Renal pelvis (tissue), 4 donors: ENCODE data around the gene OSTM1. TPM values are rescaled to one million over a fixed set of nuclear protein-coding genes. Genes with fewer than 3 reads are reported as not detected.
A peak's percentile ranks its signal among the peaks of the same experiment; 100 is the strongest.
"Not testable (repeated sequence)": the region's sequence is repeated elsewhere in the genome, so short reads cannot be mapped to it uniquely, and the experiment has no call there.

ENCODE experiments used
- DNase-seq: peaks from one replicate; pipeline ENCODE4 v3.0.0-alpha.2; 2013
- polyA plus RNA-seq, 3 donors: library from polyadenylated mRNA; unstranded; fragments of 120-200 nt; gene quantifications; one replicate each; pipeline ENCODE4 v1.2.1, GENCODE V29; 2013; ENCODE audit not compliant: insufficient read length in 3 of 3

OSTM1 gene
- polyA plus RNA-seq, 3 donors: 23.0 to 25.8 (median 24.3) TPM

DNA sequence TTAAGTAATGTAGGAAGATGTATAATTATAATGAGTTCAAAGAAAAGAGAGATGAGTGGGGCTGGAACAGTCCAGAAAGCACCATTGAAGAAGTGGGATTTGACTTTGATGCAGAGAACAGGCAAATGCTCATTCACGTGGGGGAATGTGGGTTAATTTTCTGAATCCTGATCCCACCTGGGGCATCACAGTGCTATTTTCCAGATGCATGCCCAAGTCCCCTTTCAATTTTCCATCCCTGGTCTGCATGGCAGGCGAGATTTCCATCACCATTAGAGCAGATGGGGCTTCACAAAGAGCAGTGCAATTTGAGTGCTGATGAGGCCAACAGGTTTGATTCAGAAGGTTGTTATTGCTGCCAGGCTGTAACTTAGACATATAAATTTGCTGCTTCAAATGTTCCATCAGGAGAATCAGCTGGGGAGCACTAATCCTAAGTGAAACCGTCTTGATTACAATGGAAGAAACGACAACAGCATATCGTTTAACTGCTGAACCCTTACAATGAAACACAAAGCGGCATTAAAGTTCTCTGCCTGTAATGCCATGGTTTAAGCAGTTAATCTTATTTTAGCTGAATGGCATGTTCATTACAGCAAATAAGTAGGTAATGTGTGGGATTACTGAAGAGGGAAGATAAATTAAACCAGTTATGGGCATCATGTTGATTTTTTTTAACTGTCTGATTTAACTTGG lies 45.2 kb downstream of the OSTM1 start:
- peak; percentile 43 for DNase-seq

DNA sequence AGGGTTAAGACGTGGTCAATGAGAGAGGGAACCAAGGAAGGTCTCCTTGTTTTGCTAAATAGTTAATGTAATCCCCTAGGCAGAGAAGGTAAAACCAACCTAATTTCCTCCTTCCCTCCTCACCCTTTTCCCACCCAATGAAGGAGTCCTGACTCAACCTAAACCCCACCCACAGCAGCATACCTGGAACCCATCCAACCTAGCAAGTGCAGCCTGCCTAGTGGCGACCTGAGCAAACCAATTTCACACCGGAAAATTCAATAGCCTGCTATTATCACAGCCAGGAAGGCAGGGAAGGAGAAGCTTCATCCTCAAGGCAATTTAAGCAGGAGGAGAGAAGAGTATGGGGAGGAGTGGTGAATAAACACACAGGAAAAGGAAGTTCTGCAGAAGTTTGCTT lies 46.9 kb downstream of the OSTM1 start:
- DNase-seq: peak; percentile 51

DNA sequence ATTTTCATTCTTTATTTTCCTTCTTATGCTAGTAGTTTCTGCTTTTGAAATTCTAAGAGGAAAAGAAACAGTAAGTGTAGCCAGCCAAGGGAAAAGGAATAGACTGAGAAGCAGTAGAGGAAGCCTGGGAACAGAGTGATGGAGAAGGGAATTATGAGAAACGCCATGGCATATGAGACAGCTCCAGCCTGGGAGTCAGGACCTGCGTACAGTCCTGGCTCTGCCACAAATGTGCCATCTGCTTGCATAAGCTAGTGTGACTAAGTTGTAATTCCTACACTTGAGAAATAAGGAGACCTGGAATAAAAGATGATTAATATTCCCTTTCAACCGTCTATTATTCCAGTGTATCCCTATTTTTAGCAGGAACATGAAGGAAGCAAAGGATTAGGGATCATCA lies 47.5 kb downstream of the OSTM1 start:
- no peak for DNase-seq

DNA sequence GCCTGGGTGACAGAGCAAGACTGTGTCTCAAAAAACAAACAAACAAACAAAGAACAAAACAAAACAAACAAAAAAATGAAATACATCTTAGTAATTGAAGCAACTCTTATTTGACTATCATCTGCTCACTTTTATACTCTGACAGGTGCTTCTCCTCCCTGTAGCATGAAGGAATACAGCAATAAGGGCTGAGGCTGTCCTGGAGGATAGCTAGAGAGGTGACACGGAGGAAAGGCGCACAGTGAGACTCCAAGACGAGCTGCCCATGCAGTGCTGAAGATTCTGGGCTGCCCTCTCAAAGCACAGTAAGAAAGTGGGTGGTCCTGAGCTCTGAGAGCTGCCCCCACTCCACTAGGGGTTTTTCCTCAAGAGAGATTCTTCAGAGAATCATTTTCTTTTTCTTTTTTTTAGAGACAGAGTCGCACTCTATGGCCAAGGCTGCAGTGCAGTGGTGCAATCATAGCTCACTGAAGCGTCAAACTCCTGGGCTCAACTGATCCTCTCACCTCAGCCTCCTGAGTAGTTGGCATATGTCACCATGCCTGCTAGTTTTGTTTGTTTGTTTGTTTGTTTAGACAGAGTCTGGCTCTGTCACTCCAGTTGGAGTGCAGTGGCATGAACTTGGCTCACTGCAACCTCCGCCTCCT lies 50.0 kb downstream of the OSTM1 start:
- no peak for DNase-seq

DNA sequence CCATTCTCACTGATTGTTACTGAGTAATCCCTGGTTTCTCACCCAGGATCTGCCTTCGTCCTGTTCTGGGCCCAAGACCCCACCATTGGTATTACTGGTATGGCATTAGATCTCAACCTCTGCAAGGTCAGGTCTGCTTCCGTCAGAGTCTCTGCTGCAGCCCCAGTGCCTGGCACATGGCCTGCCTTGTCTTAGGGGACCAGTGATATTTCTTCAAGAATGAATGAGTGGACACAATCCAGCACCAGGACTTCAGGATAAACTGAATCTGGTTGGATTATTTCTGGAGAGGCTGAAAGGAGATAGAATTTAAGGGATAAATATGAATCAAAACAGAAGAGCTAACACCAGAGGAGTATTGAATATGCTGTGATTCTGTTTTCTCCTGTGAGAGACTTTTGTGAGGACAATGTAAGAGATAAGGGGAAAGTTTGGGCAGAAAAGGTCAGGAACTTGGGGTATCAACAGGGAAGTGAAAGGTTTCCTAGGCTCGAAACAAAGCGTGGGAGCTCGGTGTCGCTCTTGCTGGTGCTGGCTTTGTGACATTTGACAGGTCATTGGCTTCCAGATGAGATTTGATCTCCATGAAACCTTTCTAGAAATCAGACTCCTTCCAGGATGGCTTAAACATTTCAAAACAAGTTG lies 53.9 kb downstream of the OSTM1 start:
- DNase-seq: no peak

DNA sequence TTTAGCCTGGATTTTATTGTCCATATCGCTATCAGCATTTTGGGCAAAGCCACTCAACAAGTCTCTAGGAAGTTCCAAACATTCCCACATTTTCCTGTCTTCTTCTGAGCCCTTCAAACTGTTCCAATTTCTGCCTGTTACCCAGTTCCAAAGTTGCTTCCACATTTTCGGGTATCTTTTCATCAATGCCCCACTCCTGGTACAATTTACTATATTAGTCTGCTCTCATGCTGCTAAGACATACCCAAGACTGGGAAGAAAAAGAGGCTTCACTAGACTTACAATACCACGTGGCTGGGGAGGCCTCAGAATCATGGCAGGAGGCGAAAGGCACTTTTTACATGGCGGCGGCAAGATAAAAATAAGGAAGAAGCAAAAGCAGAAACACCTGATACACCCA lies 58.3 kb downstream of the OSTM1 start:
- DNase-seq: not testable (repeated sequence)

DNA sequence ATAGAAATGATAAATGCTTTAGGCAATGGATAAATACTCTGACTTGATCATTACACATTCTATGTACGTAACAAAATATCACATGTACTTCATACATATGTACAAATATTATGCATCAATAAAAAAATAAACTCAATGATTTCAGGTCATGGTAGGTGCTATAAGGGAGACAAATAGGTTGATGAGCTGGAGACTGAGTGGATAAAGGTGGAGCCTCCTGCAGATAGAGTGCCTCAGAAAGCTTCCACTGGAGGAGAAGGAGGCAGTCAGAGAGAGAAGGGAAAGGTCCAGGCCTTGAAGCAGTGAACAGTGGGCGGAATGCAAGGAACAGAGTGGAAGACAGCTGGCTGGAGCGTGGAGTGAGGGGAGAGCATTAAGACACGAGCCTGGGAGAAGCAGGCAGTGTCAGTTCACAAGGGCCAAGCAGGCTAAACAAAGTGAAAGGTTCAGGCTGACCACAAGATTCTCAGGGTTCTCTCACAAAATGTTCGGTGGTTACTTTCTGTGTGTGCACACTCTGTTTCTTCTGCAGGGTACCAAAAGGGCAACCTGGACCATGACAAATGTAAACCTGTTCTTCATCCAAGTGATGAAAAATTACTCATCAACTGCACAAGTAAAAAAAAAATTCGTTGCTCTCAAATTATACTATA lies 60.6 kb downstream of the OSTM1 start:
- DNase-seq: no peak

DNA sequence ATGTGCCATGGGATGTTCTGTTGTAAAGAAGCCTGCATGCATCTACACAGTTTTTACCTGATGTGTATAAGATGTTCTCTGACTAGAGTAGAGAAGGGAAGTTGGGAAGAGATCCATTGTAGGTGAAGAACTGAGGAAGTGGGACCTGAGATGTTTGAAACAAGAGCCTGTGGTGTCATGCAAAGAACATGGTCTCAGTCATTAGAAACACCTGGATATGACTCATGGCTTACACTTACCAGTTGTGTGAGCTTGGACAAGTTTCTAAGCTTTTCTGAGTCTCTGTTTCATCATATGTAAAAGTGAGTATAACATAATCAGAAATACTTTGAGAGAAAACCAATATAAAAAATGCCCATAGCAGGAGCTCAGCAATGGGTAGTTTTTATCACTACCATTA lies 64.6 kb downstream of the OSTM1 start:
- DNase-seq: no peak

DNA sequence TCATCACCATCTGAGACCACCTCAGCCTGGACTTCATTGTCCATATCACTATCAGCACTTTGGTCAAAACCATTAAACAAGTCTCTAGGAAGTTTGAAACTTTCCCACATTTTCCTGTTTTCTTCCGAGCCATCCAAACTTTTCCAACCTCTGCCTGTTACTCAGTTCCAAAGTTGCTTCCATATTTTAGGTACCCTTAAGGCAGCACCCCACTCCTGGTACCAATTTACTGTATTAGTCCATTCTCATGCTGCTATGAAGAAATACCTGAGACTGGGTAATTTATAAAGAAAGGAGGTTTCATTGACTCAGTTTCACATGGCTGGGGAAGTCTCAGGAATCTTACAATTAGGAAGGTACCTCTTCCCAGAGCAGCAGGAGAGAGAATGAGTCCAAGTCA lies 65.3 kb downstream of the OSTM1 start:
- not testable (repeated sequence) for DNase-seq

DNA sequence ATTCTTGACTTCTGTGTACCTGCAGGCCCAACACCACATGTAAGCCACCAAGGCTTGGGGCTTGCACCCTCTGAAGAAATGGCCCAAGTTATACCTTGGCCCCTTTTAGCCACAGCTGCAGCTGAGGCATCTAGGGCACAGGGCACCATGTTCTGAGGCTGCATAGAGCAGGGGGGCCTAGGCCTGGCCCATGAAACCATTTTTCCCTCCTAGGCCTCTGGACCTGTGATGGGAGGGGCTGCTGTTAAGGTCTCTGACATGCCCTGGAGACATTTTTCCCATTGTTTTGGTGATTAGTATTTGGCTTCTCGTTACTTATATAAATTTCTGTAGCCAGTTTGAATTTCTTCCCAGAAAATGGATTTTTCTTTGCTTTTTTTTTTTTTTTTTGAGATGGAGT lies 66.2 kb downstream of the OSTM1 start:
- no peak for DNase-seq

DNA sequence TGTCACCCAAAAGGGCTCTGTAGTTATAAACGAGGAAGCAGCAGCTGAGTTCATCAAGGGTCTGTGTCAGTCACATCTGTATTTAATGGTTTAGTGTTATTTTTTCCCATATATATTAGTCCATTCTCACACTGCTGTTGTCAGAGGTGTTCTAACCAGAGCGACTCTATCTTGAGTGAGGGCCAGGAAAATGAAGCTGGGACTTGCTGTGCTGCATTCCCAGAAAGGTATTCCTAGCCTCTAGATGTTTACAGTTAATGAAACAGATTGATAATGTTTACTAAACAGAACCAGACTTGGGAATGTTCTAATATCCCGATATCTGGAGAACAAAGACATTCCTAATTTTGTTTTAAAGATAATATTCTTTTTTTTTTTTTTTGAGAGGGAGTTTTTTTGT lies 68.6 kb downstream of the OSTM1 start:
- DNase-seq: no peak

DNA sequence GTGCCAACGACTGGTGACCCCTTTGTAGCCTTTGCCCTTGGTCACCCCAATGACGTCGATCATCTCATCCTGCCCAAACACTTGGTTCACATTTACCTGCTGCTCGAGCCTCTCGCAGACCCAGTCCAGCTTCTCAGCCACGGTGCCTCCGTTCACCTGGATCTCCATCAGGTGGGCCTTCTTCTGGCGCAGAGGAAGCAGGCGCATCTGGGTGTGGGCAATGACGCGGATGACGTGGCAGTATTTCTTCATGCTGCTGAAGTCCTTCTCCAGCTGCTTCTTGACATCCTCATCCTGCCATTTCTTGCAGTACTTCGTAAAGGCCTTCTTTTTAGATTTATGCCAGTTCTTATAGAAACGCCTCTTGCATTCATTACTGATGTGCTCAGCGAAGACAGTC lies 69.7 kb downstream of the OSTM1 start:
- DNase-seq: no peak

DNA sequence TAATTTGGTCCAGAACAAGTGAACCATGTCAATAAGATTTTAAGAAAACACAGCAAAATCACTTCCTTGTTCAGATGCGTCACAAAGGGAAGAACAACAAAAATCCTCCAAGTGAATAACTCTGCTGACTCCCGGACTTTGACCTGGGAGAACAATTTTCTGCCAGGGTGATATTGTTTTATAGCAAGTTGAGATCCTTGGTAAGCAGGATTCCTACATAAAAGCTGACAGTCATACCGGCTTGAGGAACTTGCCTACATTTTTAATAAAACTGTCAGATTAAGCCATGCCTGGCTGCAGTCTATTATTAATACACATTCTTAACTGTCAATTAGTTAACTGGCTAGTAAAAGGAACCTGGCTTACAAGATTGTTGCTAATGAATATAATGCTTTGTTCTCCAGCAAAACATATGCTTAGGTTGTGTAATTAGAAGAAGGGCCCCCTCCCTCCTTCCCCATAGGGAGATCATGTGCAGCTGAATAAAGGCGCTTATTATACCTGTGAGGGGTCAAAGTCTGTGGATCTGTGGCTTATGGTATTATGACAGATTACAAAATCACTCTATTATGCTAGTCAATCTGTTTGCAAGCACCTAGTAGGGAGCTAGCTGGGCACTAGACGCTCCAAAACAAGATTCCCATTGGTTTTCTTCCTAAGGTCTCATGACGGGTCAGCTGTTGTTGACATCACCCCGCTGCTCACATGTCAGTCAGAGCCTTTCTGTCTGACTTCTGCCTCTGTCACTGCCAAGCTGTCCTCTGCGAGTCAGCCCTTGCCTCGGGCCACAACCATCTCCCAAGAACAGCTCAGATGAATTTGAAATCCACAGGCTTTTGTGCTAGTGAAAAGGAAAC lies 71.9 kb downstream of the OSTM1 start:
- DNase-seq: peak; percentile 34

DNA sequence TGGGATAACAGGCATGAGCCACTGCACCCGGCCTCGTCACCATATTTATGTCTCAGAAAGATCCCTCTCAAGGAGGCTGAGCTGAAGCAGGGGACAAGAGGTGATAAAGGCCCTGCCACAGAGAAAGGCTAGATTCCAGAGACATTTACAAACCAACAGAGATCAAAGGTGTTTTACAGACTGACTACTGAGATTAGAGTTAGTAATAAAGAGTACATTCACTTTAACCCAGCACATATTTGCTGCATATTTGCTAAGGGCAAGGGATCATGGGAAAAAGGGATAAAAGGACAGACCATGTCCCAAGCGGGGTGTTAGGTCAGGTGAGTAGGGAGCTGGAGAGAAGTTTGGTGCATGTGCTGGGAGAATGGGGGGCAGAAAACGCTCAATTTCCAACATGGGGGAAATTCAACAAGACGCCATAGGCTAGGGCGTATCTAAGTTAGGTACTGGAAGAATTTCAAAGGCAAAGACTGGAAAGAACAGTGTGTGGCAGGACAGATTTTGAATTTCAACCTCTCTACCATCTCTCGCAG lies 72.8 kb downstream of the OSTM1 start:
- no peak for DNase-seq

DNA sequence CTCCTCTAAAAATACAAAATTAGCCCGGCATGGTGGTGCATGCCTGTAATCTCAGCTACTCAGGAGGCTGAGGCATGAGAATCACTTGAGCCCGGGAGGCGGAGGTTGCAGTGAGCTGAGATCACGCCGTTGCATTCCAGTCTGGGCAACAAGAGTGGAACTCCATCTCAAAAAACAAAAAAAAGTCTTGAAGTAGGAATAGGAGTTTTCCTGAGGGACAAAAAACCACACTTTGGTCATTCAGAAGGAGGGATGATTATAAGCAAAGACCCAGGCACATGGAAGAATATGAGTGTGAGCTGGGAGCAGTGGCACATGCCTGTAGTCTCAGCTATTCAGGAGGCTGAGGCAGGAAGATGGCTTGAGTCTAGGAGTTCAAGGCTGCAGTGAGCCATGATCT lies 74.3 kb downstream of the OSTM1 start:
- DNase-seq: not testable (repeated sequence)

DNA sequence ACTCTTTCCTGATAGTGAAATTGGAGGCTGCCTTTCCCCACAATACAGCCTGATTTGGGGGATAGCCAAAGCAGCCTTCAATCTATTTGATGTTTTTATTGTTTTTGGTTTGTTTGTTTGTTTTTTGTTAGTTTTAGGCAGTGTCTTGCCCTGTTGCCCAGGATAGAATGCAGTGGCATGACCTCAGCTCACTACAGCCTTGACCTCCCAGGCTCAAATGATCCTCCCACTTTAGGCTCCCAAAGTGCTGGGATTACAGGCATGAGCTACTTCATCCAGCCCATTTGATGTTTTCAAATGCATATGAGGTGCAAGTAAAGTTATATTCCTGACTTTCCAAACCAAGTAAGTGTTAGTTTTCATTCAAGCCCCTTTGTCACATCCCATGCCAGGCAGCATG lies 75.2 kb downstream of the OSTM1 start:
- DNase-seq: no peak

DNA sequence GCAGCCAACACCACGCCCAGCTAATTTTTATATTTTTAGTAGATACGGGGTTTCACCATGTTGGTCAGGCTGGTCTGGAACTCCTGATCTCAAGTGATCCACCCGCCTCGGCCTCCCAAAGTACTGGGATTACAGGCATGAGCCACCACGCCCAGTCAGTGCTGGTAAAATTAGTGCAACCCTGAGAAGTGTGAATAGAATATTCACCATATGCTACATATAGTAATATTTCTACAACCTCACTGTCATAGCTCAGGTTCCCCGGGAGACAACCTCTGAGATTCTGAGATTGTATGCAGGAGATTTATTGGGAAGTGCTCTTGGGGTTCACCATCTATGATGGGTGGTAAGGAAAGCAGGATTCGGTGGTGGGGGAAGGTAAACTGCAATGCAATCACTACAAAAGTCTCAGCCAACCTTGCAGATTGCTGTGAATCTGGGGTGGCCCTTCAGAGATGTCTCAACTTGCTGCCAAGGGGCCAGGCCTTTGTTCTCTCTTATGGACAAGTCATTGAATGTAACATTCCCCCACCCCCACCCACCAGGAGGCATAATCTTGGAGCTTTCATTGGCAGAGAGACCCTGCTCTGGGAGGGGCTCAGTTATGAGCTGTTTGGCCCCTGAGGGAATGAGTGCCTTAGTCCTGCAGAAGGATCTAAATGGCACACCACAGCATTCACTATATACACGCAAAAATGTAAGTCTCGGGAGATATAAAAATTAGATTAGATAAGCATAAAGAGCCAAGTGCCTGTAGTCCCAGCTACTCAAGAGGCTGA lies 82.6 kb downstream of the OSTM1 start:
- DNase-seq: no peak
